ENCODE measurements around the gene TBCA. TPM values are rescaled to one million over a fixed set of nuclear protein-coding genes. Genes with fewer than 3 reads are reported as not detected.

TBCA gene
- total RNA-seq = 100 to 1,000 TPM; 122 to 153 TPM
- 100 to 1,000 TPM; 156 to 248 TPM for polyA plus RNA-seq
- long read RNA-seq, donor 1, transcript TBCA-201 (3 exons, 2,301 nt) = minor isoform, 19 of 236 reads
- long read RNA-seq, donor 1, transcript TBCA-205 (3 exons, 717 nt) = minor isoform, 15 of 236 reads
- long read RNA-seq, donor 1, transcript TBCA-202 (4 exons, 683 nt) = major isoform, 187 of 236 reads
- long read RNA-seq, donor 1, partial matches to known transcripts = 8 of 236 reads
- long read RNA-seq, donor 1, other reads (novel, unspliced or antisense) = 5 of 236 reads
- long read RNA-seq, donor 2, transcript TBCA-201 (3 exons, 2,301 nt) = minor isoform, 10 of 108 reads
- long read RNA-seq, donor 2, transcript TBCA-202 (4 exons, 683 nt) = major isoform, 82 of 108 reads
- long read RNA-seq, donor 2, transcript TBCA-205 (3 exons, 717 nt) = minor isoform, 9 of 108 reads
- long read RNA-seq, donor 2, partial matches to known transcripts = 7 of 108 reads
- long read RNA-seq, donor 2, other reads (novel, unspliced or antisense) = 0 of 108 reads
- long read RNA-seq, donor 3, transcript TBCA-201 (3 exons, 2,301 nt) = minor isoform, 10 of 125 reads
- long read RNA-seq, donor 3, transcript TBCA-205 (3 exons, 717 nt) = minor isoform, 9 of 125 reads
- long read RNA-seq, donor 3, transcript TBCA-202 (4 exons, 683 nt) = major isoform, 104 of 125 reads
- long read RNA-seq, donor 3, partial matches to known transcripts = 0 of 125 reads
- long read RNA-seq, donor 3, other reads (novel, unspliced or antisense) = 0 of 125 reads
- long read RNA-seq, donor 4, transcript TBCA-202 (4 exons, 683 nt) = major isoform, 98 of 125 reads
- long read RNA-seq, donor 4, transcript TBCA-205 (3 exons, 717 nt) = minor isoform, 15 of 125 reads
- long read RNA-seq, donor 4, transcript TBCA-201 (3 exons, 2,301 nt) = minor isoform, 5 of 125 reads
- long read RNA-seq, donor 4, partial matches to known transcripts = 7 of 125 reads
- long read RNA-seq, donor 4, other reads (novel, unspliced or antisense) = 0 of 125 reads
- long read RNA-seq, donor 5, transcript TBCA-202 (4 exons, 683 nt) = major isoform, 219 of 271 reads
- long read RNA-seq, donor 5, transcript TBCA-201 (3 exons, 2,301 nt) = minor isoform, 27 of 271 reads
- long read RNA-seq, donor 5, transcript TBCA-205 (3 exons, 717 nt) = minor isoform, 15 of 271 reads
- long read RNA-seq, donor 5, partial matches to known transcripts = 5 of 271 reads
- long read RNA-seq, donor 5, other reads (novel, unspliced or antisense) = 5 of 271 reads

GRCh38 chr5:77775790-77776553 lies at the start of gene TBCA:
Gene TBCA (minus strand): TSS chr5:77776339. CDS start chr5:77776257, 82 bp downstream.
- ATAC-seq (ENCODE audit: insufficient read depth, low FRiP score) = peak; percentile 97
- DNase-seq = peak; percentile 95 to 98 (median 95)
- H3K27ac ChIP-seq (ENCODE audit: low read depth in 1 of 2, low read length in 1 of 2) = peak within 1 kb of the TSS; percentile 91 to 98
- peaks cover 0 to 3% (median 0%) of the 10 kb centered on the region in 4 donors for H3K36me3 ChIP-seq (ENCODE audit: control insufficient read depth in 4 of 4, insufficient read depth in 4 of 4, low read length in 4 of 4)
- peak within 1 kb of the TSS; percentile 70 for H3K4me3 ChIP-seq
- 0% methylated on average over 64 to 89 of the region's 89 CpGs for WGBS, 2 donors
- H3K9me3 ChIP-seq (ENCODE audit: control insufficient read depth in 4 of 4, insufficient read depth in 3 of 4, low read length in 3 of 4) = no peaks in the 10 kb centered on the region
- H3K27me3 ChIP-seq (ENCODE audit: control insufficient read depth in 3 of 3, insufficient read depth in 3 of 3, low read length in 2 of 3) = no peaks in the 10 kb centered on the region
- TF ChIP-seq, protein P1, sequence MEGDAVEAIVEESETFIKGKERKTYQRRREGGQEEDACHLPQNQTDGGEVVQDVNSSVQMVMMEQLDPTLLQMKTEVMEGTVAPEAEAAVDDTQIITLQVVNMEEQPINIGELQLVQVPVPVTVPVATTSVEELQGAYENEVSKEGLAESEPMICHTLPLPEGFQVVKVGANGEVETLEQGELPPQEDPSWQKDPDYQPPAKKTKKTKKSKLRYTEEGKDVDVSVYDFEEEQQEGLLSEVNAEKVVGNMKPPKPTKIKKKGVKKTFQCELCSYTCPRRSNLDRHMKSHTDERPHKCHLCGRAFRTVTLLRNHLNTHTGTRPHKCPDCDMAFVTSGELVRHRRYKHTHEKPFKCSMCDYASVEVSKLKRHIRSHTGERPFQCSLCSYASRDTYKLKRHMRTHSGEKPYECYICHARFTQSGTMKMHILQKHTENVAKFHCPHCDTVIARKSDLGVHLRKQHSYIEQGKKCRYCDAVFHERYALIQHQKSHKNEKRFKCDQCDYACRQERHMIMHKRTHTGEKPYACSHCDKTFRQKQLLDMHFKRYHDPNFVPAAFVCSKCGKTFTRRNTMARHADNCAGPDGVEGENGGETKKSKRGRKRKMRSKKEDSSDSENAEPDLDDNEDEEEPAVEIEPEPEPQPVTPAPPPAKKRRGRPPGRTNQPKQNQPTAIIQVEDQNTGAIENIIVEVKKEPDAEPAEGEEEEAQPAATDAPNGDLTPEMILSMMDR (IDR thresholded peaks at IDR 0.05; ENCODE audit: control extremely low read depth, extremely low read depth) = no peak
- peaks cover 1 to 31% (median 11%) of the 10 kb centered on the region in 5 donors for H3K4me1 ChIP-seq (ENCODE audit: control insufficient read depth in 5 of 5, insufficient read depth in 5 of 5, low read length in 5 of 5)
- peak within 1 kb of the TSS; percentile 72 to 87 for H3K9ac ChIP-seq (ENCODE audit: insufficient read depth in 1 of 2, low read length in 2 of 2)

GRCh38 chr5:77824981-77825380 lies 48.8 kb upstream of the TBCA start:
- Histone ChIP-seq H3K27me3 (ENCODE audit: control insufficient read depth in 3 of 3, insufficient read depth in 3 of 3, low read length in 2 of 3) (no peaks in the 10 kb centered on the region), H3K9ac (ENCODE audit: insufficient read depth in 1 of 2, low read length in 2 of 2) (no peak overlapping the region), H3K9me3 (ENCODE audit: control insufficient read depth in 4 of 4, insufficient read depth in 3 of 4, low read length in 3 of 4) (no peaks in the 10 kb centered on the region), H3K27ac (ENCODE audit: low read depth in 1 of 2, low read length in 1 of 2) (no peak overlapping the region), H3K36me3 (ENCODE audit: control insufficient read depth in 4 of 4, insufficient read depth in 4 of 4, low read length in 4 of 4) (no peaks in the 10 kb centered on the region), H3K4me3 (no peak overlapping the region), H3K4me1 (ENCODE audit: control insufficient read depth in 5 of 5, insufficient read depth in 5 of 5, low read length in 5 of 5) (no peaks in the 10 kb centered on the region)
- 92 to 93% methylated on average over 2 of the region's 2 CpGs for WGBS, 2 donors
- TF ChIP-seq, protein P1 (IDR thresholded peaks at IDR 0.05; ENCODE audit: control extremely low read depth, extremely low read depth) = no peak
- DNase-seq (no peak), ATAC-seq (ENCODE audit: insufficient read depth, low FRiP score) (no peak)

DNA sequence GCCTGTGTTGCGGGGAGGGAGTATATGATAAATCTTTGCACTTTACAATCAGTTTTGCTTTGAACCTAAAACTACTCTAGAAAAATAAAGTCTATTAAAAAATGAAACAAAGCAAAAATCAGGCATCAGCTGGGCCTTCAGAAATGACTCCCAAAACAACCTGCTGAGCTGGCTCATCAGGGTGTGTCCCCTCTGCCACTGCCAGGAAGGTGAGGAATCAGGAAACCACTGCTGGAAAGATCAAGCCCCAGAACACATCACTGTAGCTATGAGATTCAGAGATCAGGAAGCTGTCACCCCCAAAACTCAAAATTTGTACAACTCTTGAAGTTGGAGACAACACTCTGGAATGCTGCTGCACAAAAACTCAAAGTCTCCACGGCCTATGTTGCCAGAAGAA lies 40.5 kb upstream of the TBCA start:
- Histone ChIP-seq H3K36me3 (ENCODE audit: control insufficient read depth in 4 of 4, insufficient read depth in 4 of 4, low read length in 4 of 4) (no peaks in the 10 kb centered on the region), H3K9me3 (ENCODE audit: control insufficient read depth in 4 of 4, insufficient read depth in 3 of 4, low read length in 3 of 4) (peaks cover 0 to 3% (median 0%) of the 10 kb centered on the region in 4 donors), H3K9ac (ENCODE audit: insufficient read depth in 1 of 2, low read length in 2 of 2) (no peak overlapping the region), H3K27ac (ENCODE audit: low read depth in 1 of 2, low read length in 1 of 2) (no peak overlapping the region), H3K4me1 (ENCODE audit: control insufficient read depth in 5 of 5, insufficient read depth in 5 of 5, low read length in 5 of 5) (no peaks in the 10 kb centered on the region), H3K27me3 (ENCODE audit: control insufficient read depth in 3 of 3, insufficient read depth in 3 of 3, low read length in 2 of 3) (no peaks in the 10 kb centered on the region), H3K4me3 (no peak overlapping the region)
- DNase-seq (no peak), ATAC-seq (ENCODE audit: insufficient read depth, low FRiP score) (no peak)
- TF ChIP-seq, protein P1 (IDR thresholded peaks at IDR 0.05; ENCODE audit: control extremely low read depth, extremely low read depth) = no peak
- 25 to 44% methylated on average over 2 of the region's 2 CpGs for WGBS, 2 donors

Measured in lung (tissue), 16 donors.